ENCODE results near the gene ABHD6.

ABHD6 gene

DNA sequence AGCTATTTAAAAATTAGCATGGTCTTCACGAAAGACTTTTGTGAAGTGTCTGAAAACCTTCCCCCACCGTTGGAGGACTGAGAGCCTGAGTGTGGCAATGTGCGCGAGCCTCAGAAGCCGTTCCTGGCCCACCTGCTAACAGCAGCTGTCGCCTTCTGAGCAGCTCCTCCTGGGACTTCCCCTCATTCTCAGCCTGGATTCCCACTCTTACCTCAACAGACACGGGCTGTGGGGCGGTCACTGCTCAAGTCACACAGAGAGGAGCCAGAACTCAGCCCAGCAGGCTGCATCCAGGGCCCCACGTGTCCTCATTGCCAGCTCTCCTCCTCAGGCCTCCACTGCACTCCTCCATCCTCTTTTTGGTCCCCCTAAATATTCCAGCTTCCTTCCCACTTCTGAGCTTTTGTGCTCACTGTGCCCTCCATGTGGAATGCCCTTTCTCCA lies 34.7 kb upstream of the ABHD6 start:
- DNase-seq (ENCODE audit: insufficient read length, low spot score), result no peak
- no peak for FAIRE-seq
- TF ChIP-seq POLR2A (IDR thresholded peaks at IDR 0.05; ENCODE audit: low read depth, low read length), result no peak

DNA sequence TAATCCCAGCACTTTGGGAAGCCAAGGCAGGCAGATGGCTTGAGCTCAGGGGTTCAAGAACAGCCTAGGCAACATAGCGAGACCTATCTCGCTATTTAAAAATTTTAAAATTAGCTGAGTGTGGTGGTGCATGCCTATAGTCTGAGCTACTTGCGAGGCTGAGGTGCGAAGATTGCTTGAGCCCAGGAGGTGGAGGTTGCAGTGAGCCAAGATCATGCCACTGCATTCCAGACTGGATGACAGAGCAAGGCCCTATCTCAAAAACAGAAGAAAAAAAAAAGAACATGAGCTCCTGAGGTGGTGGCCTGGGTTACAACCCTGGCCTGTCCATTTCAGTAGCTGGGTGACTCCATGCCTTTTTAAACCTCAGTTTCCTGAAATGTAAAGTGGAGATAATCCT lies 34.1 kb upstream of the ABHD6 start:
- no peak for FAIRE-seq
- TF ChIP-seq POLR2A (IDR thresholded peaks at IDR 0.05; ENCODE audit: low read depth, low read length), result no peak
- DNase-seq (ENCODE audit: insufficient read length, low spot score), result no peak

DNA sequence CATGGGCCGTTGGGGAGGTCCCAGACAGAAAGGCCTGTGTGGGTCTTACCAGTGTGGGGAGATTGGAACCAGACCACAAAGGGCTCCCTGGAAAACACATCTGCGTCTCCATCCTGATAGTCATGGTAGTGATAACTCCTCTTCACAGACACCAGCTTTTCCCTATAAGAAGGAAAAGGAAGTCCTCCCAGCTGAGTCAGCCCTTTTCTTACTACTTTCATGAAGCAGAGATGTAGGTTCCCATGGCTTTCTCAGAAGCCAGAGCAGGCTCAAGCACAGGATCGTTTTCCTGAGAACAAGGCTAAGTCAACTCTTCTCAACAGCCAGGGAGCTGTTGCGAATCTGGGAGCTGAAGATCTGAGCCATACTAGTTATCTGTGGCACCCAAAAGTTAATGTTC lies 32.9 kb upstream of the ABHD6 start:
- DNase-seq (ENCODE audit: insufficient read length, low spot score) (no peak), FAIRE-seq (no peak)
- no peak for TF ChIP-seq POLR2A (IDR thresholded peaks at IDR 0.05; ENCODE audit: low read depth, low read length)

DNA sequence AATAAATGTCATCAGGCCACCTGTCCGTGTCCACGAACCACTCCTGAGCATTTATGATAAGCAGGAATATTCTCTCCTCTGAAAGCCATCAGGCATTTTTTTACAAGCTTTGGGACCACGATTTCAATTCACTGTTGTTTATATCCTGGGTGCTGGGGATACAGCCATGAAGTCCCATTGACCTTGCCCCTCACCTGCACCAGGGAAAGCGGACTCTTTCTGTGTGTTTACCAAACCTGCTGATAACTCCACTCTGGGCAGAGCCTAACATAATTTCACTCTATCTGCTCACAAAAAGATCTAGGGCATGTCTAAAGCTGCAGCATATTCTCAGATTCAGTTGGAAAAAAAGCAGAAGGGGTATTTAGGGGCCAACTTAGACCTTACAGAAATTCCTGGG lies 31.6 kb upstream of the ABHD6 start:
- DNase-seq (ENCODE audit: insufficient read length, low spot score) (no peak), FAIRE-seq (no peak)
- no peak for TF ChIP-seq POLR2A (IDR thresholded peaks at IDR 0.05; ENCODE audit: low read depth, low read length)

DNA sequence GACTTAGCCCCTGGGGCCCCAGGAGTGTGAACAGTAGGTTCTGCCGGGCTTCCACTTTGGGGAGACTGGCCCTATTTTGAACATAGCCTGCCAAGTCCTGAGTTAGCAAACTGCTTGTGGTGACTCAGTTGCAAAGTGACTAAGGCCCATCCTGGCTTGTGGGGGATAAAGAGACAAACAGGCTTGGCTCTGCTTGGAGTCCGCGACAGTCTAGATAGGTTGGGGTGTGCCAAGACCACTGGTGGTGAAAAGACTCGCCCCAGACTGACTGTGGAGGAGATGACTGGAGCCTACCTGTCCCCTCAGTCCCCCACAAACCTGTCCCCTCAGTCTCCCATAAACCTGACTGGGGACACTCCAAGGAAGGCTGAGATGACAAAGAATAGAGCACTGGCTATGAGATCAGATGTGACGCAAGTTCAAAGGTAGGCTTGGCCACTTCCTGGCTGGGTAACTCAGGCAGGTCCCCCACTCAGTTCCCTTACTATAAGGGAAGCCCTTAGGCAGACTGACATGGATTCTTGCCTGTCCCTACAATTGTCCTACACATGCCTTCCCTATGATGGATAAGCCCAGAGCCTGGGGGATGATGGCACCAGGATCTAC lies 31.1 kb upstream of the ABHD6 start:
- FAIRE-seq, result no peak
- TF ChIP-seq POLR2A (IDR thresholded peaks at IDR 0.05; ENCODE audit: low read depth, low read length), result no peak
- DNase-seq (ENCODE audit: insufficient read length, low spot score), result no peak

DNA sequence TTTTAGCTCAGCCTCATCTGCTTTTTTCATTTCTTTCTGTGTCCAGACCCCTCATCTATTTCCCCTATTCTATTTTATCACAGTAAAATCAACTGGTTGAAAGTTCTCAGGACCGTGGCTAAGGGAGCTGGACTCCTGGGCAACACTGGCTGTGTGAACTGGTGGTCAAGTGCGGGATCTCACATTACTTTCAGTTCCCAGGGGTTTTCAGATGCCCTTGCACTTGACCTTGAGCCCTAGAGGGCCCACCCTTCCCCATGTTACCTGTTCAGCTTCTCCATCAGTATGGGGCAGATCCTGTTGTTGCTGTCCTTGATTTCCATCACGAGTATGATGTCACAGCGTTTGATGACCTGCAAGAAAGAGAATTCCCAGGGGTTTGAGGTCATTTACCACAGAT lies 29.6 kb upstream of the ABHD6 start:
- no peak for FAIRE-seq
- no peak for TF ChIP-seq POLR2A (IDR thresholded peaks at IDR 0.05; ENCODE audit: low read depth, low read length)
- no peak for DNase-seq (ENCODE audit: insufficient read length, low spot score)

DNA sequence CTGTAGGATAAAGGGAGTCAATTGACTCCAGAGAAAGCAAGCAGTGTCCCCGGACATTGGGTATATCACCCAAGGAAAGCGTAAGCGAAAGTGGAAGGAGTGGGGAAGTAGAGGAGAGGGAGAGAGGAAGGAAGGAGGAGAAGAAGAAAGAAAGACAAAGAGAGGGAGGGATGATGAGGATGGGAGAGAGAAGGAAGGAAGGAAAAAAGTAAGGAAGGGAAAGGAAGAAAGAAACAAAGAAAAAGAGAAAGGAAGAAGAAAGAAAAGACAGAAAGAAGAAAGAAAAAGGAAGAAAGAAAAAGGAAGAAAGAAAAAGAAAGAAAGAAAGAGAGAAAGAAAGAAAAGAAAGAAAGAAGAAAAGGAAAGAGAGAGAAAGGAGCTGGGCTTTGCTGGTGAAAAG lies 27.7 kb upstream of the ABHD6 start:
- DNase-seq (ENCODE audit: insufficient read length, low spot score), result no peak
- no peak for FAIRE-seq
- no peak for TF ChIP-seq POLR2A (IDR thresholded peaks at IDR 0.05; ENCODE audit: low read depth, low read length)

DNA sequence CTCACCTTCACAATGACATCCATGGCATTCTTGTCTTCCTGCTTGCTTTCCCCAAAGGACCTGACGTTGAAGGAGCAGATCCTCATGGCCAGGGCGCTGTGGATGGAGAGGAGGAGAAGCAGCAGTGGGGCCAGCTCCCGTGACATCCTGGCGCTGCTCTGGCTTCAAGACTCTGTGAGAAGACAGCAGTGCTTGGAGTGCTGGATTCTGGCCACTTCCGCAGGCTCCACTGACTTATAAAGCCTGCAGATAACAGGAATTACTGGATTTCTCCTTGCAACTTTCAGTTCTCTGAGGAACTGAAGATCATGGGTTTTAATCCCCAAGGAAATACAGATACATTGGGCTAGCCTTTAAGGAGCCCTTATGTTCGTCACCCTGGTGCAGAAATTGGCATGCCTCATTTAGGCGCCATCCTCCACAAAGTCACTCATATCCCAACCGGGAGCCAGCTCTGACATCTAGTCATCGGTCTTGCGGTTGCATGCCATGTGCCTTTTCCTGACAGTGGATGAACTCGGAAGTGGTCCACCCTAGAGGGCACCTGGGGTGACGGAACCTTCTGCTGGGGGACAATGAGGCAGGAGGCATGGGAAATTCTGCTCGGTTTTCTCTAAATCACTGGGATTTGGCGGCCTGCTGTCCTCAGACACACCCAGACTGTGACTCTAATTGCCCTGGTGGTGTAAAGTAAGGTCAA lies 26.7 kb upstream of the ABHD6 start, which contains the start of gene DNASE1L3:
DNASE1L3 (minus strand) TSS at position 212 of the 700 bp plus-strand sequence; CDS start at position 146, 66 bp downstream.
- FAIRE-seq (no peak), DNase-seq (ENCODE audit: insufficient read length, low spot score) (no peak)
- TF ChIP-seq POLR2A (IDR thresholded peaks at IDR 0.05; ENCODE audit: low read depth, low read length), result no peak

DNA sequence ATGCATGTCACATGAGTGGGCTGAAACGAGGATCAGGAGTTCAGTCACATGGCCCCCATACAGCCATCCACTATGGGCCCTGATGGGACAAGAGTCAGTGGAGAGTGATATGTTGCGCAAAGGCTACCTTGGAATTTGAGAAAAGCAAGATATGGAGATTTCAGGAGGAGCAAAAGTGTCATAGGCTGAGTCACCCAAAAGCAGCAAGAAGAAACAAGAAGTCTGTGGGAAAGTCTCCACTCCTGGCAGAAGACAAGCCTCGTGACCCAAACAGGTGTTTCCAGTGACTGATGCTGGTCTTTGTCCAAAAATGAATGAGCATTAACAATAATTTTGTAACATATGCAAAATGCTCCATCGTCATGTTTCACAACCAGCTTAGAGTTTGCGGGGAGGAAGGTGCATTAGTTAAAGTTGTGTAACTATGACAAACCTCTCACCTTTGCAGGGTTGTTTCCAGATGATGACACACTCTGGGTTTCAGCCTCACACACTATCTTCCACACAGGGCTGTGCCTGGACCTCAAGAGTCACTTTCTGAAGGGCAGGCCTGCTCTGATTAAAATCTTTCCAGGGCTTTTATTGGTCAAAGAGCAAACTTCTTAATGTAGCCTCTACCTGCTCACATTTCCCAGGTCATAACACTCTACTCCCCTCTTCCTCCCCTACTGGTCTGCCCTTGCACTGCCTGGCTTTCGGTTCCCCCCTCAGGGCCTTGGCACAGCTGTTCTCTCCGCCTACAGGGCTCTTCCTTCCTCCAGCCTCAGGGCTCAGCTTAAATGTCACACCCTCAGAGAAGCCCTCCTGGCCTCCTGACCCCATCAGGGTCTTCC lies 22.9 kb upstream of the ABHD6 start:
- DNase-seq (ENCODE audit: insufficient read length, low spot score) (no peak), FAIRE-seq (no peak)
- no peak for TF ChIP-seq POLR2A (IDR thresholded peaks at IDR 0.05; ENCODE audit: low read depth, low read length)

DNA sequence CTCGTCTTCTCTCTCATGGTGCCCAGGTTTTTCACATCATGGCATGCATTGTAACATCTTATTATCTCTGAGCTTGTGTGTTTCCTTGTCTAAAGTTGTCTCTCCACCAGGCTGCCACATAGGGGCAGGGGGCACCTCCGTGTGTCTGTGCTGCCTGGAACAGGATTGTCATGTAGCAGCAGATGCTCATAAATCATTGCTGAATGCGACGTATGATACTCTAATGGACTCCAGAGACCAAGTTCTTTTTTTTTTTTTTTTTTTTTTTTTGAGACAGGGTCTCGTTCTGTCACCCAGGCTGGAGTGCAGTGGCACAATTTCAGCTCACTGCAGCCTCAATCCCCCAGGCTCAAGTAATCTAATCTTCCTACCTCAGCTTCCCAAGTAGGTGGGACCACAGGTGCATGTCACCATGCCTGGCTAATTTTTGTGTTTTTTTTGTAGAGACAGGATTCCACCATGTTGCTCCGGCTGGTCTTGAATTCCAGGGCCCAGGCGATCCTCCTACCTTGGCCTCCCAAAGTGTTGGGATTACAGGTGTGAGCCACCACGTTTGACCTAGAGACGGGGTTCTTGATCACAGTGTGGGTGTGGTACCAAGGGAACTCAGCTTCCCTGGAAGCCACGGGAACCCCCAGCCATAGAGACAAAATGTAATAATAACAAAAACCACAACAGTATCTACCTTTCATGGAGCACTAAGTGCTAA lies 22.1 kb upstream of the ABHD6 start:
- FAIRE-seq (no peak), DNase-seq (ENCODE audit: insufficient read length, low spot score) (no peak)
- TF ChIP-seq POLR2A (IDR thresholded peaks at IDR 0.05; ENCODE audit: low read depth, low read length), result no peak

DNA sequence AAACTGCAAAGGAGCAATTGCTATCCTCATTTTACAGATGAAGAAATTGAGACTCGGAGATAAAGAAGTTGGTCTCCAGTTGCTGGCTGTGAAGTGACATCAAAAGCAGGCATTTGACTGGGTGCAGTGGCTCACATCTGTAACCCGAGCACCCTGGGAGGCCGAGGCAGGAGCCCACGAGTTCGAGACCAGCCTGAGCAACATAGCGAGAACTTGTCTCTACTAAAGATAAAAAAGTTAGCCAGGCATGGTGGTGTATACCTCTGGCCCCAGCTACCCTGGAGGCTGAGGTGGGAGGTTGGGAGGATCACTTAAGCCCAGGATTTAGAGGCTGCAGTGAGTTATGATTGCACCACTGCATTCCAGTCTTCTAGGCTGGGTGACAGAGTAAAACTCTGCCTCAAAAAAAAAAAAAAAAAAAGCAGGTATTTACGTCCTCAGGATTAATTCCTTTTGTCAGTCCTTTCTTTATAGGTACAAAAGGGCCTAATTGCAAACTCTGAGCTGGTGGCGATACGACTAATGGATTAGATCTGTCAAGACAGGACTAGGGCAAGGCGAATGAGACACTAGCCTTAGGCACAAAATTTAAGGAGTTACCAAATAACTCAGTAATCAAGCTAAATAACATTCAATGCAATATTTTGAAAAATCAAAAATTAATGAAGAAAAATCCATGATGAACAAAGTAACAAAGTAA lies 20.9 kb upstream of the ABHD6 start:
- no peak for FAIRE-seq
- TF ChIP-seq POLR2A (IDR thresholded peaks at IDR 0.05; ENCODE audit: low read depth, low read length), result no peak
- DNase-seq (ENCODE audit: insufficient read length, low spot score), result no peak

DNA sequence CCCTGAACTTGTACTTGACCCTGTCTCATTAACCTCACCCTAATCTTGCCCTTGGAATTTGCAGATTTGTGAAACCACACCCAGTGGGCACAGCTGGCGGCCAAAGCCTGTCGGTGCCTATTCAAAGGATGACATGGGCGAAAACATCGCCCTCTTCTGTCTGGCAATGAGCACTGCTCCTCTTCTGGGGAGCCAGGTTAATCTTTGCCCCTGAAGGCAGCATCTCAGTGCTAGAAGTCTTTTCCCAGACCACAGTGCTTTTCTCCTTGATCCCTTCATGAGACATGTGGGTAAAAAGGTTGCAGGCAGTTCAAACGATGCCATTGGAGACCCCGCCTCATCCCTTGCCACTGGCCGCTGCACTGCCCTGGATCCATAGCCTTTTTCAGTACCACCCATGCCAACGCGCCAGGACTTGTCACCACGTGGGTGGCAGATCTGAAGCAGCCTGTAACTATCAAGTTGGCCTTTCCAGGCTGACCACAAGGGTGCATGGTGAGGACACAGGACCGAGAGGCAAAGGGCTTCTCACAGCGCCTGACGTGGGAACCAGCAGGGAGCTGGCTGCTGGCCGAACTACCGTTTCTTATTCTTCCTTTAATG lies 20.3 kb upstream of the ABHD6 start:
- DNase-seq (ENCODE audit: insufficient read length, low spot score), result peak; percentile 73
- FAIRE-seq, result peak; percentile 91
- no peak for TF ChIP-seq POLR2A (IDR thresholded peaks at IDR 0.05; ENCODE audit: low read depth, low read length)

DNA sequence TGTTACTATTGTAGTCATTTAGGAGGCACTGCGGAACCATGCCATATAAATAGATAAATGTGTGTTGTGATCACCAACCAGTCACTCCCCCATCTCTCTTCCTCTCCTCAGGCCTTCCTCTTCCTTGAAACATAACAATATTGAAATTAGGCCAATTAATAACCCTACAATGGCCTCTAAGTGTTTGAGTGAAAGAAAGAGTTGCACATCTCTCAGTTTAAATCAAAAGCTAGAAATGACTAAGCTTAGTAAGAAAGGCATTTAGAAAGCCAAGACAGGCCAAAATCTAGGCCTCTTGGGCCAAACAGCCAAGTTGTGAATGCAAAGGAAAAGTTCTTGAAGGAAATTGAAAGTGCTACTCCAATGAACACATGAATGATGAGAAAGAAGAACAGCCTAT lies 18.7 kb upstream of the ABHD6 start:
- no peak for TF ChIP-seq POLR2A (IDR thresholded peaks at IDR 0.05; ENCODE audit: low read depth, low read length)

More for the DNA sequence above, 18.7 kb upstream of the ABHD6 start:
- DNase-seq (ENCODE audit: insufficient read length, low spot score) (no peak), FAIRE-seq (no peak)
